ENCODE results near the gene SLC25A13. TPM values are rescaled to one million over a fixed set of nuclear protein-coding genes. Genes with fewer than 3 reads are reported as not detected.

SLC25A13 gene
- total RNA-seq, 1 experiment from 2014 or later: 19.5 TPM

- Histone ChIP-seq H3K9ac (ENCODE audit: low read length) (no peak overlapping the region), H3K27me3 (ENCODE audit: low read length) (no peaks in the 10 kb centered on the region), H3K27ac (ENCODE audit: low read length) (no peak overlapping the region), H3K79me2 (ENCODE audit: low read length) (no peaks in the 10 kb centered on the region), H2AFZ (ENCODE audit: low read length) (no peak overlapping the region), H3K4me2 (ENCODE audit: low read length) (no peak overlapping the region), H3K36me3 (ENCODE audit: low read depth, low read length) (no peaks in the 10 kb centered on the region), H4K20me1 (ENCODE audit: low read length) (no peaks in the 10 kb centered on the region), H3K9me3 (ENCODE audit: low read length) (no peaks in the 10 kb centered on the region), H3K9me2 (replicated peaks; ENCODE audit: low read length) (no peaks in the 10 kb centered on the region), H3F3A (ENCODE audit: low read length, unreplicated experiment) (no peaks in the 10 kb centered on the region), H3K4me3 (ENCODE audit: low read length) (no peak overlapping the region), H3K4me1 (ENCODE audit: insufficient read depth, low read length) (no peaks in the 10 kb centered on the region)
- POLR2A ChIA-PET (ENCODE audit: unreplicated experiment): no interaction called here
- no TSS peak for BruUV-seq (replicated peaks)
- intact Hi-C loops (cut with micrococcal nuclease): no loop called here
- DNase-seq: no peak
- no peak for ATAC-seq
- CTCF ChIA-PET: no interaction called here
- TF ChIP-seq CTCF (conservative IDR thresholded peaks at IDR 0.05; ENCODE audit: low read depth, low read length) (no peak), EZH2phosphoT487 (IDR thresholded peaks at IDR 0.05; ENCODE audit: borderline replicate concordance, low read length) (no peak)
Measured at GRCh38 chr7:96144260-96144526, 177.7 kb downstream of the SLC25A13 start.

GRCh38 chr7:96143495-96144259 is 178.2 kb downstream of the SLC25A13 start:
- H3K9ac ChIP-seq (ENCODE audit: low read length): no peak overlapping the region
- DNase-seq (no peak), ATAC-seq (no peak)
- no peaks in the 10 kb centered on the region for H3K9me3 ChIP-seq (ENCODE audit: low read length)
- H3K27me3 ChIP-seq (ENCODE audit: low read length): no peaks in the 10 kb centered on the region
- H3K27ac ChIP-seq (ENCODE audit: low read length): no peak overlapping the region
- no peak overlapping the region for H2AFZ ChIP-seq (ENCODE audit: low read length)
- no peak overlapping the region for H3K4me2 ChIP-seq (ENCODE audit: low read length)
- BruUV-seq (replicated peaks): no TSS peak
- no peak overlapping the region for H3K4me3 ChIP-seq (ENCODE audit: low read length)
- CTCF ChIA-PET: no interaction called here
- TF ChIP-seq EZH2 (IDR thresholded peaks at IDR 0.05; ENCODE audit: low read length, unreplicated experiment) (no peak), CTCF (conservative IDR thresholded peaks at IDR 0.05; ENCODE audit: low read depth, low read length) (no peak), EZH2phosphoT487 (IDR thresholded peaks at IDR 0.05; ENCODE audit: borderline replicate concordance, low read length) (no peak)
- no peaks in the 10 kb centered on the region for H4K20me1 ChIP-seq (ENCODE audit: low read length)
- POLR2A ChIA-PET (ENCODE audit: unreplicated experiment): no interaction called here
- H3K36me3 ChIP-seq (ENCODE audit: low read depth, low read length): no peaks in the 10 kb centered on the region
- intact Hi-C loops (cut with micrococcal nuclease): no loop called here
- H3K4me1 ChIP-seq (ENCODE audit: insufficient read depth, low read length): no peaks in the 10 kb centered on the region
- no peaks in the 10 kb centered on the region for H3K79me2 ChIP-seq (ENCODE audit: low read length)
- no peaks in the 10 kb centered on the region for H3F3A ChIP-seq (ENCODE audit: low read length, unreplicated experiment)
- no peaks in the 10 kb centered on the region for H3K9me2 ChIP-seq (replicated peaks; ENCODE audit: low read length)

DNA sequence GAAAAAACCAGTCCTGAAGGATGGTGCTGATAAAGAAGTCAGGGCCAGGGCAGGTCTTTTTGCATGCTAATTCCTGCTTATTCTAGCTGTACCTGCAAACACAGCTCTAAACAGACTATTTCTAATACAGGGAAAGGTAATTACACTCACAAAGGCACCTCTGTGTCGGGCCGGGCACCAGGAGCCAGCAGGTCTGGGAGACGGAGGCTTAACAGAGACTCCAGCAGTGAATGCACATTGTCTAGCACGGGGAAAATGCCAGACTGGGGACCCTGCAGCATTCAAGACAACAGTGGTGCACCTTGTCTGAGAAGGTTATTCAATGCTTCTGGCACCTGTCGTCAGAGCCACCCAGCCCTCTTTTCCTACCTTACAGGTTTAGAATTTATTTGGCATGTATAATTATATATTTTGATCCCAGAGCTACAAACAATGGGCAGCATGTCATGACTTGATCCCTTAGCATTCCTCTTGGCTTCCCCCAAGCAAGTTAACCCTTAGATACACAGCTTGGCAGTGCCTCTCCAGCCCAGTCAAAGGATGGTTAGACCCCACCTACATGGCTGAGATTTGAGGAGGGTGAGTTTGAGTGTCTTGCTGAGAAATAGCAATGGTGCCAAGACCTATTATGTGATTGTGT is 185.2 kb downstream of the SLC25A13 start:
- Histone ChIP-seq H3K4me1 (ENCODE audit: insufficient read depth, low read length) (peaks cover 13% of the 10 kb centered on the region), H2AFZ (ENCODE audit: low read length) (no peak overlapping the region), H3K36me3 (ENCODE audit: low read depth, low read length) (no peaks in the 10 kb centered on the region), H3K27me3 (ENCODE audit: low read length) (no peaks in the 10 kb centered on the region), H4K20me1 (ENCODE audit: low read length) (no peaks in the 10 kb centered on the region), H3F3A (ENCODE audit: low read length, unreplicated experiment) (no peaks in the 10 kb centered on the region), H3K27ac (ENCODE audit: low read length) (no peak overlapping the region), H3K4me2 (ENCODE audit: low read length) (no peak overlapping the region), H3K9ac (ENCODE audit: low read length) (no peak overlapping the region), H3K79me2 (ENCODE audit: low read length) (no peaks in the 10 kb centered on the region), H3K4me3 (ENCODE audit: low read length) (no peak overlapping the region), H3K9me3 (ENCODE audit: low read length) (no peaks in the 10 kb centered on the region), H3K9me2 (replicated peaks; ENCODE audit: low read length) (no peaks in the 10 kb centered on the region)
- BruUV-seq (replicated peaks): no TSS peak
- intact Hi-C loops (cut with micrococcal nuclease): loop anchor here (5.0 kb wide), 1 partner anchor 59 kb away; no protein-coding TSS in a partner anchor
- TF ChIP-seq CTCF (conservative IDR thresholded peaks at IDR 0.05; ENCODE audit: low read depth, low read length): no peak
- no peak for TF ChIP-seq EZH2 (IDR thresholded peaks at IDR 0.05; ENCODE audit: low read length, unreplicated experiment)
- TF ChIP-seq EZH2phosphoT487 (IDR thresholded peaks at IDR 0.05; ENCODE audit: borderline replicate concordance, low read length): no peak
- ChIA-PET CTCF (no interaction called here), POLR2A (ENCODE audit: unreplicated experiment) (no interaction called here)
- no peak for DNase-seq
- no peak for ATAC-seq
